ENCODE measurements around the gene PDE8A.

DNA sequence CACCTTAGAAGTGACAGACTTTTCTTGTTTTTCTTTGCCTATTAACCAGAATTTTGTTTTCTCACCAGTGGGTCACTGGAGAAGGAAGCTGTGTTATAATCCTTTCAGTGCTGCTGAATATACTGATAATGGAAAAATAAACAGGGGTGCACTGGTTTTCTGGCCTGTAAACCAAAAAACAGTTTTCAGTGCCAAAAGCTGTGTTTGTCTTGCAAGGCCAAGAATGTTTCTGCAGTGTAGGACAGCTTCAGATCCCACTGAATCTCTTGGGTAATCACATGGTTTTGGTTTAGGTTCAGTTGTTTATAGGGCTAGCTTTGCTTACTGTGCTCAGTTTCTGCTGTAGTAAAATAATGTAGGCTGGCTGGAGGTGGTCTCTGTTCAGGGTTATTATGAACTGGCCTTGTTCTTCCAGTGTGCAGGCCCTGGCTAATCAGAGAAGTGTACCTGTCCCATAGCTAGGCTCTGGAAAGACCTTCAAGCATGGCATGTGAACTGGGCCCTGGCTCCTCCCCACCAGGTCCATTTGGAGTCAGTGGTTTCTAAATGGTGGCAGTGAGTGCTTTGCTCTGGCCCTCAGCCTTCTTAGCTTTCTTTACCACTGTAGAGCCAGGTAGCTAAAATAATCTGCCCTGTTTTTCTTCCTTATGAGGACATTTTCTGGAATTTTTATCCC is 18.7 kb downstream of the PDE8A start:
- TF ChIP-seq CTCF (conservative IDR thresholded peaks at IDR 0.05; ENCODE audit: low read depth, low read length) (no peak), EZH2 (IDR thresholded peaks at IDR 0.05; ENCODE audit: low read length, unreplicated experiment) (no peak), EZH2phosphoT487 (IDR thresholded peaks at IDR 0.05; ENCODE audit: borderline replicate concordance, low read length) (no peak)

Measured in PC-3 (cell line).